HEK293 (cell line): Measurements from ENCODE around the gene LRRN4CL.

Experiments
- INSM2 ChIP-seq: fragments of 450-650 bp; formaldehyde crosslinking; IDR thresholded peaks from 2 replicates; pipeline ENCODE4 v1.5.1; 2016; ENCODE audit warnings: missing biosample characterization, missing genetic modification characterization
- KLF1 ChIP-seq: fragments of 450-650 bp; formaldehyde crosslinking; IDR thresholded peaks from 2 replicates; pipeline ENCODE4 v1.5.1; 2016; ENCODE audit warnings: missing biosample characterization, missing genetic modification characterization
- KLF9 ChIP-seq: fragments of 450-650 bp; formaldehyde crosslinking; IDR thresholded peaks from 2 replicates; pipeline ENCODE4 v1.5.1; 2016; ENCODE audit warnings: missing biosample characterization, missing genetic modification characterization, low read depth
- ZBTB26 ChIP-seq: fragments of 450-650 bp; formaldehyde crosslinking; optimal IDR thresholded peaks from 2 replicates; pipeline ENCODE3; 2016; ENCODE audit warnings: missing biosample characterization, mild to moderate bottlenecking, missing genetic modification characterization
- ZBTB7A ChIP-seq: fragments of 450-650 bp; formaldehyde crosslinking; IDR thresholded peaks from 2 replicates; pipeline ENCODE4 v1.5.1; 2016; ENCODE audit warnings: low read depth, missing biosample characterization, missing genetic modification characterization
- ZEB2 ChIP-seq: fragments of 450-650 bp; formaldehyde crosslinking; IDR thresholded peaks from 2 replicates; pipeline ENCODE4 v1.5.1; 2016; ENCODE audit warnings: missing biosample characterization, missing genetic modification characterization
- ZFP69B ChIP-seq: fragments of 450-650 bp; formaldehyde crosslinking; IDR thresholded peaks from 2 replicates; pipeline ENCODE4 v1.5.1; 2016; ENCODE audit warnings: missing biosample characterization, missing genetic modification characterization
- ZIC2 ChIP-seq: fragments of 450-650 bp; formaldehyde crosslinking; IDR thresholded peaks from 2 replicates; pipeline ENCODE4 v1.5.1; 2016; ENCODE audit warnings: missing biosample characterization, missing genetic modification characterization
- ZNF148 ChIP-seq: fragments of 450-650 bp; formaldehyde crosslinking; IDR thresholded peaks from 2 replicates; pipeline ENCODE4 v1.5.0; 2017; ENCODE audit warnings: missing biosample characterization, missing genetic modification characterization, borderline replicate concordance
- ZNF157 ChIP-seq: fragments of 450-650 bp; formaldehyde crosslinking; IDR thresholded peaks from 2 replicates; pipeline ENCODE4 v1.5.1; 2016; ENCODE audit warnings: missing biosample characterization, missing genetic modification characterization
- ZNF292 ChIP-seq: fragments of 450-650 bp; formaldehyde crosslinking; IDR thresholded peaks from 2 replicates; pipeline ENCODE4 v1.5.1; 2016; ENCODE audit warnings: low read depth, missing biosample characterization, missing genetic modification characterization, borderline replicate concordance
- ZNF354C ChIP-seq: fragments of 450-650 bp; formaldehyde crosslinking; IDR thresholded peaks from 2 replicates; pipeline ENCODE4 v1.5.1; 2016; ENCODE audit warnings: missing biosample characterization, missing genetic modification characterization, low read depth, borderline replicate concordance
- ZNF449 ChIP-seq: fragments of 450-650 bp; formaldehyde crosslinking; IDR thresholded peaks from 2 replicates; pipeline ENCODE4 v1.5.1; 2017; ENCODE audit warnings: missing biosample characterization, mild to moderate bottlenecking, missing genetic modification characterization, moderate library complexity
- ZNF48 ChIP-seq: fragments of 450-650 bp; formaldehyde crosslinking; IDR thresholded peaks from 2 replicates; pipeline ENCODE4 v1.5.1; 2016; ENCODE audit warnings: missing biosample characterization, missing genetic modification characterization
- ZNF654 ChIP-seq: fragments of 450-650 bp; formaldehyde crosslinking; IDR thresholded peaks from 2 replicates; pipeline ENCODE4 v1.5.1; 2016; ENCODE audit warnings: low read depth, missing biosample characterization, missing genetic modification characterization
- ZNF677 ChIP-seq: fragments of 450-650 bp; IDR thresholded peaks from 2 replicates; pipeline ENCODE4 v1.5.0; 2018; ENCODE audit warnings: missing biosample characterization, mild to moderate bottlenecking, missing genetic modification characterization, moderate library complexity
- ZNF747 ChIP-seq: fragments of 450-650 bp; formaldehyde crosslinking; IDR thresholded peaks from 2 replicates; pipeline ENCODE4 v1.5.1; 2016; ENCODE audit warnings: missing biosample characterization, missing genetic modification characterization
- ZNF791 ChIP-seq: fragments of 450-650 bp; formaldehyde crosslinking; IDR thresholded peaks from 2 replicates; pipeline ENCODE4 v1.5.1; 2016; ENCODE audit warnings: missing biosample characterization, missing genetic modification characterization
- ZSCAN18 ChIP-seq: fragments of 450-650 bp; formaldehyde crosslinking; IDR thresholded peaks from 2 replicates; pipeline ENCODE4 v1.5.1; 2016; ENCODE audit warnings: missing biosample characterization, missing genetic modification characterization
- ZSCAN5A ChIP-seq: fragments of 450-650 bp; formaldehyde crosslinking; IDR thresholded peaks from 2 replicates; pipeline ENCODE4 v1.5.1; 2016; ENCODE audit warnings: missing biosample characterization, missing genetic modification characterization
- TF ChIP-seq, protein P1 (sequence below): fragments of 450-650 bp; formaldehyde crosslinking; IDR thresholded peaks from 2 replicates; pipeline ENCODE4 v1.5.1; 2016; ENCODE audit warnings: missing biosample characterization, missing genetic modification characterization, borderline replicate concordance

The LRRN4CL gene

GRCh38 chr11:62665075-62665598 lies 24.2 kb downstream of the LRRN4CL start, which contains the start of the genes C11orf98 and CSKMT (continued):
- TF ChIP-seq ZNF449 (tag by site-specific recombination) = 0 out of 2 replicates have a peak, but pooled peaks have one; percentile 1
- TF ChIP-seq ZNF148 (tag by site-specific recombination) = no peak
- TF ChIP-seq ZNF292 (tag by site-specific recombination) = no peak
- no peak for TF ChIP-seq ZSCAN18 (tag by site-specific recombination)
- no peak for TF ChIP-seq KLF1 (tag by site-specific recombination)
- TF ChIP-seq ZNF157 (tag by site-specific recombination) = no peak
- TF ChIP-seq ZNF654 (tag by site-specific recombination) = no peak
- no peak; the same call in 1 of the 2 replicates for TF ChIP-seq KLF9
- no peak for TF ChIP-seq ZNF791 (tag by site-specific recombination)
- no peak for TF ChIP-seq ZNF354C (tag by site-specific recombination)
- TF ChIP-seq ZNF677 = no peak
- peak; percentile 55 for TF ChIP-seq ZBTB26 (tag by site-specific recombination)
- no peak for TF ChIP-seq ZNF747 (tag by site-specific recombination)
- TF ChIP-seq ZSCAN5A (tag by site-specific recombination) = no peak
- TF ChIP-seq, protein P1, sequence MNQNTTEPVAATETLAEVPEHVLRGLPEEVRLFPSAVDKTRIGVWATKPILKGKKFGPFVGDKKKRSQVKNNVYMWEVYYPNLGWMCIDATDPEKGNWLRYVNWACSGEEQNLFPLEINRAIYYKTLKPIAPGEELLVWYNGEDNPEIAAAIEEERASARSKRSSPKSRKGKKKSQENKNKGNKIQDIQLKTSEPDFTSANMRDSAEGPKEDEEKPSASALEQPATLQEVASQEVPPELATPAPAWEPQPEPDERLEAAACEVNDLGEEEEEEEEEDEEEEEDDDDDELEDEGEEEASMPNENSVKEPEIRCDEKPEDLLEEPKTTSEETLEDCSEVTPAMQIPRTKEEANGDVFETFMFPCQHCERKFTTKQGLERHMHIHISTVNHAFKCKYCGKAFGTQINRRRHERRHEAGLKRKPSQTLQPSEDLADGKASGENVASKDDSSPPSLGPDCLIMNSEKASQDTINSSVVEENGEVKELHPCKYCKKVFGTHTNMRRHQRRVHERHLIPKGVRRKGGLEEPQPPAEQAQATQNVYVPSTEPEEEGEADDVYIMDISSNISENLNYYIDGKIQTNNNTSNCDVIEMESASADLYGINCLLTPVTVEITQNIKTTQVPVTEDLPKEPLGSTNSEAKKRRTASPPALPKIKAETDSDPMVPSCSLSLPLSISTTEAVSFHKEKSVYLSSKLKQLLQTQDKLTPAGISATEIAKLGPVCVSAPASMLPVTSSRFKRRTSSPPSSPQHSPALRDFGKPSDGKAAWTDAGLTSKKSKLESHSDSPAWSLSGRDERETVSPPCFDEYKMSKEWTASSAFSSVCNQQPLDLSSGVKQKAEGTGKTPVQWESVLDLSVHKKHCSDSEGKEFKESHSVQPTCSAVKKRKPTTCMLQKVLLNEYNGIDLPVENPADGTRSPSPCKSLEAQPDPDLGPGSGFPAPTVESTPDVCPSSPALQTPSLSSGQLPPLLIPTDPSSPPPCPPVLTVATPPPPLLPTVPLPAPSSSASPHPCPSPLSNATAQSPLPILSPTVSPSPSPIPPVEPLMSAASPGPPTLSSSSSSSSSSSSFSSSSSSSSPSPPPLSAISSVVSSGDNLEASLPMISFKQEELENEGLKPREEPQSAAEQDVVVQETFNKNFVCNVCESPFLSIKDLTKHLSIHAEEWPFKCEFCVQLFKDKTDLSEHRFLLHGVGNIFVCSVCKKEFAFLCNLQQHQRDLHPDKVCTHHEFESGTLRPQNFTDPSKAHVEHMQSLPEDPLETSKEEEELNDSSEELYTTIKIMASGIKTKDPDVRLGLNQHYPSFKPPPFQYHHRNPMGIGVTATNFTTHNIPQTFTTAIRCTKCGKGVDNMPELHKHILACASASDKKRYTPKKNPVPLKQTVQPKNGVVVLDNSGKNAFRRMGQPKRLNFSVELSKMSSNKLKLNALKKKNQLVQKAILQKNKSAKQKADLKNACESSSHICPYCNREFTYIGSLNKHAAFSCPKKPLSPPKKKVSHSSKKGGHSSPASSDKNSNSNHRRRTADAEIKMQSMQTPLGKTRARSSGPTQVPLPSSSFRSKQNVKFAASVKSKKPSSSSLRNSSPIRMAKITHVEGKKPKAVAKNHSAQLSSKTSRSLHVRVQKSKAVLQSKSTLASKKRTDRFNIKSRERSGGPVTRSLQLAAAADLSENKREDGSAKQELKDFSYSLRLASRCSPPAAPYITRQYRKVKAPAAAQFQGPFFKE (tag by site-specific recombination) = no peak
- peak; percentile 77; the same call in 1 of the 2 replicates for TF ChIP-seq ZEB2 (tag by site-specific recombination)
- no peak for TF ChIP-seq ZFP69B
- no peak for TF ChIP-seq ZIC2
- TF ChIP-seq ZNF48 (tag by site-specific recombination) = no peak
- TF ChIP-seq ZBTB7A (tag by site-specific recombination) = no peak
- TF ChIP-seq INSM2 (tag by site-specific recombination) = 0 out of 2 replicates have a peak, but pooled peaks have one; percentile 16
